Hematopoietic multipotent progenitor cell treated with erythropoietin and hydrocortisone succinate and interleukin-3 and kit ligand, for 4 days (in vitro differentiated cells): ENCODE data around the gene TXNDC17.
A peak's percentile ranks its signal among the peaks of the same experiment; 100 is the strongest.

Experiments used
- DNase-seq: peaks from one replicate; pipeline ENCODE4 v3.0.0-alpha.2; 2015

TXNDC17 gene

GRCh38 chr17:6666077-6666521, 25.2 kb downstream of the TXNDC17 start:
- peak; percentile 87 for DNase-seq

GRCh38 chr17:6666557-6666956, 25.7 kb downstream of the TXNDC17 start:
- DNase-seq = no peak

GRCh38 chr17:6667516-6667915, 26.7 kb downstream of the TXNDC17 start:
- DNase-seq = no peak

- no peak for DNase-seq
These were observed 27.4 kb downstream of the TXNDC17 start for GRCh38 chr17:6668219-6668618.

GRCh38 chr17:6668727-6669425, 28.0 kb downstream of the TXNDC17 start:
- no peak for DNase-seq

GRCh38 chr17:6669479-6670212, 28.8 kb downstream of the TXNDC17 start:
- no peak for DNase-seq

- DNase-seq = no peak
These were observed 29.7 kb downstream of the TXNDC17 start for GRCh38 chr17:6670571-6670970.

GRCh38 chr17:6670999-6671398, 30.1 kb downstream of the TXNDC17 start:
- DNase-seq = no peak

- no peak for DNase-seq
These were observed 30.6 kb downstream of the TXNDC17 start for GRCh38 chr17:6671431-6671830.

- no peak for DNase-seq
These were observed 33.7 kb downstream of the TXNDC17 start for GRCh38 chr17:6674586-6674985.

- peak; percentile 69 for DNase-seq
These were observed 34.5 kb downstream of the TXNDC17 start for GRCh38 chr17:6675201-6675825.

GRCh38 chr17:6676802-6677157, 35.9 kb downstream of the TXNDC17 start:
- DNase-seq = no peak

- DNase-seq = peak; percentile 59
These were observed 36.4 kb downstream of the TXNDC17 start for GRCh38 chr17:6677158-6677831.

GRCh38 chr17:6677946-6678345, 37.1 kb downstream of the TXNDC17 start:
- no peak for DNase-seq

GRCh38 chr17:6679241-6679640, 38.4 kb downstream of the TXNDC17 start:
- no peak for DNase-seq

- no peak for DNase-seq
These were observed 40.3 kb downstream of the TXNDC17 start for GRCh38 chr17:6681176-6681575.

GRCh38 chr17:6681671-6682070, 40.8 kb downstream of the TXNDC17 start:
- no peak for DNase-seq

GRCh38 chr17:6682339-6682738, 41.5 kb downstream of the TXNDC17 start:
- DNase-seq = no peak

GRCh38 chr17:6683081-6683684, 42.3 kb downstream of the TXNDC17 start:
- no peak for DNase-seq

GRCh38 chr17:6683730-6684459, 43.0 kb downstream of the TXNDC17 start:
- no peak for DNase-seq

GRCh38 chr17:6684460-6684783, 43.6 kb downstream of the TXNDC17 start:
- DNase-seq = no peak
